ENCODE data around the gene SDK1. TPM values are rescaled to one million over a fixed set of nuclear protein-coding genes. Genes with fewer than 3 reads are reported as not detected.

The SDK1 gene
- total RNA-seq, 1 donor from 2014 or later, result 5.4 TPM

DNA sequence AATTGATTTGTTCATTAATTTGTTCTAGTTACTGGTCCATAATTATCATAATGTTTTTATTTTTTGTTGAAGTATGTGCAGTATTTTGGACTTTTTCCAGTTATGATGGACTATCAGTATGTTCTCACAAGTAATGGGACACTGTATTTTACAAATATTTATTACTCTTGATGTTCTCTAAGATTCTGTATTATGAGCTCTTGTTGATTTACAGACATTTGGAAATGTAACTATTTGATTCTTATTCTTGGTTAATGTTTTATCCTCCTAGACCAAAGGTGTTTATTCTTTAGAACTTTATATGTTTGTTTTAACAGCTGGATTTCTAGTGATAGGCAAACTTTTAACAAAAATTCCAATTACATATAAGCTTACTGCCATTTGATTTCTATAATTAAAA, 200.6 kb downstream of the SDK1 start:
- H3K4me1 Mint-ChIP-seq (ENCODE audit: unreplicated experiment), result peaks cover 7% of the 10 kb centered on the region
- no peak overlapping the region for H3K4me3 Mint-ChIP-seq (ENCODE audit: unreplicated experiment)
- H3K36me3 Mint-ChIP-seq (ENCODE audit: unreplicated experiment), result peaks cover 18% of the 10 kb centered on the region
- no peak for DNase-seq (ENCODE audit: extremely low spot score, unreplicated experiment)
- TF ChIP-seq, protein P1, sequence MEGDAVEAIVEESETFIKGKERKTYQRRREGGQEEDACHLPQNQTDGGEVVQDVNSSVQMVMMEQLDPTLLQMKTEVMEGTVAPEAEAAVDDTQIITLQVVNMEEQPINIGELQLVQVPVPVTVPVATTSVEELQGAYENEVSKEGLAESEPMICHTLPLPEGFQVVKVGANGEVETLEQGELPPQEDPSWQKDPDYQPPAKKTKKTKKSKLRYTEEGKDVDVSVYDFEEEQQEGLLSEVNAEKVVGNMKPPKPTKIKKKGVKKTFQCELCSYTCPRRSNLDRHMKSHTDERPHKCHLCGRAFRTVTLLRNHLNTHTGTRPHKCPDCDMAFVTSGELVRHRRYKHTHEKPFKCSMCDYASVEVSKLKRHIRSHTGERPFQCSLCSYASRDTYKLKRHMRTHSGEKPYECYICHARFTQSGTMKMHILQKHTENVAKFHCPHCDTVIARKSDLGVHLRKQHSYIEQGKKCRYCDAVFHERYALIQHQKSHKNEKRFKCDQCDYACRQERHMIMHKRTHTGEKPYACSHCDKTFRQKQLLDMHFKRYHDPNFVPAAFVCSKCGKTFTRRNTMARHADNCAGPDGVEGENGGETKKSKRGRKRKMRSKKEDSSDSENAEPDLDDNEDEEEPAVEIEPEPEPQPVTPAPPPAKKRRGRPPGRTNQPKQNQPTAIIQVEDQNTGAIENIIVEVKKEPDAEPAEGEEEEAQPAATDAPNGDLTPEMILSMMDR (IDR thresholded peaks at IDR 0.05), result no peak
- no peak overlapping the region for H3K27ac Mint-ChIP-seq (ENCODE audit: unreplicated experiment)
- H3K9me3 Mint-ChIP-seq (ENCODE audit: unreplicated experiment), result peaks cover 28% of the 10 kb centered on the region
- no peaks in the 10 kb centered on the region for H3K27me3 Mint-ChIP-seq (ENCODE audit: unreplicated experiment)

DNA sequence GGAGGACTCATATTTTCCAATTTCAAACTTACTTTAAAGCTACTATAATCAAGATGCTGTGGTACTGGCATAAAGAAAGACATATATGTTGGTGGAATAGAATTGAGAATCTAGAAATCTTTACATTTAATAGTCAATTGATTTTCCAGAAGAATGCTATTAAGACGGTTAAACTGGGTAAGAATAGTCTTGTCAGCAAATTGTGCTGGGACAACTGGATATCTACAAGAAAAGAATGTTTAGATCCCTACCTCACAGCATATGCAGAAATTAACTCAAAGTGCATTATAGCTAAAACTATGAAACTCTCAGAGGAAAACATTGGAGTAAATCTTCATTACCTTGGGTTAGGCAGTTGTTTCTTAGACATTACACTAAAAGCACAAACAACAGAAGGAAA, 203.3 kb downstream of the SDK1 start:
- peaks cover 20% of the 10 kb centered on the region for H3K36me3 Mint-ChIP-seq (ENCODE audit: unreplicated experiment)
- H3K4me1 Mint-ChIP-seq (ENCODE audit: unreplicated experiment), result no peaks in the 10 kb centered on the region
- no peak overlapping the region for H3K4me3 Mint-ChIP-seq (ENCODE audit: unreplicated experiment)
- no peak overlapping the region for H3K27ac Mint-ChIP-seq (ENCODE audit: unreplicated experiment)
- H3K9me3 Mint-ChIP-seq (ENCODE audit: unreplicated experiment), result peaks cover 26% of the 10 kb centered on the region
- TF ChIP-seq, protein P1 (IDR thresholded peaks at IDR 0.05), result no peak
- no peak for DNase-seq (ENCODE audit: extremely low spot score, unreplicated experiment)
- H3K27me3 Mint-ChIP-seq (ENCODE audit: unreplicated experiment), result no peaks in the 10 kb centered on the region

DNA sequence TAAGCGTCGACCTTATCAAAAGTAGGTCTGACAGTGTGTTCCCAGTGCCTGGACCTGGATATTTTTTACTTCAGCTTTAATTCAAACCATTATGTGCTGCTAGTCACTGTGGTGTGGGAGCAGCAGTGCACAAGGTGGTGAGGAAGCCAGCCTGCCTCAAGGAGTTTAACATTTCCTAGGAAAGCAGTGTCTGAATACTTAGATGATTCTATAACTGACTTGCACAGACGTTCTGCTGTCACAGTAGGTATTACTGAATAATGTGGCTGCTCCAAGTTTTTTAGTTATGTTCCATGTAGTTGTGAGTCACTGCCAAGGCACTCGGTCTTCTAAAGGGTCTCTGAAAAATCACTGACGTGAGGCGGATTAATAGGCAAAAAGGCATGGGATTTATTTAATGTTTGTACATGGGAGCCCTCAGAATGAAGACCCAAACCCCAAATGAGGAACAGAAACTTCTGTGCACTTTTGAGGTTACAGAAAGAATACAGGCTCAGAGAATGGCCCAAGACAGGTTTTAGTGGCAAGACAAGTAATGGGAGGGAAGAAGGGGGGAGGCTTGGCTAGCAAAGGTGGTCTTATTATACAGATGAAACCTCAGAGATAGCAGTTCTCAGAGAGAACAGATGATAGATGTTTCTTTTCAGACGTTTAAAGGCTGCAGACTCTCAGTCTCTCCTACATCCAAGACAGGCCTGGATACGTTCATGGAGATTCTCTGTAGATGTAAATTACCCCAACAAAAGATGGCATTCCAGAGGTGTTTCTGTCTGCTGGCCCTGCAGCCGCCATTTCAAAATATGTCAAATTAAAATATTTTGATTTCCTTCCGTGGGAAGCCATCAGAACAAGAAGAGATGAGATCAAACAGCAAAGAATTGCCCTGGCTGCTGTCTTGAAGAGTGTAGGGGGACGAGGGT, 209.3 kb downstream of the SDK1 start:
- no peak for DNase-seq (ENCODE audit: extremely low spot score, unreplicated experiment)

DNA sequence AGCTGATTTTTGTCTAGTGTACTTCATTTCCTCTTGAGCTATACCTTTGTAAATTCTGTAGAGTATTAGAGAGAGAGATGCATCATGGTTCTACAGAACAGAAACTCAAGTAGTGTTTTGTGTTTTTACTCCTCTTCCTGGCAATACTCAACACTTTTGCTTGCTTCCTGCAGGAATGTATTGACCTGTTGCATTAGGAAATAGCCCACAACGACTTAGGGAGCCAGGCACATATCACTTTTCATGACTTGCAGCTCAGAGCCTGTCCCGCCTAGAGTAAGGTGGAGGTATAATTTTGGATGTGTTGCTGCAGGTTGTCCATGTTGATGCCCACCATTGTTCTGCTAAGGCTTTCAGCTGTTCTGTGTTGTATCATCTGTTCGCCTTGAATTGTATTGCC, 216.3 kb downstream of the SDK1 start:
- peaks cover 8% of the 10 kb centered on the region for H3K4me1 Mint-ChIP-seq (ENCODE audit: unreplicated experiment)
- peaks cover 2% of the 10 kb centered on the region for H3K36me3 Mint-ChIP-seq (ENCODE audit: unreplicated experiment)
- no peak for DNase-seq (ENCODE audit: extremely low spot score, unreplicated experiment)
- no peaks in the 10 kb centered on the region for H3K27me3 Mint-ChIP-seq (ENCODE audit: unreplicated experiment)
- H3K27ac Mint-ChIP-seq (ENCODE audit: unreplicated experiment), result no peak overlapping the region
- H3K9me3 Mint-ChIP-seq (ENCODE audit: unreplicated experiment), result no peaks in the 10 kb centered on the region
- no peak overlapping the region for H3K4me3 Mint-ChIP-seq (ENCODE audit: unreplicated experiment)
- TF ChIP-seq, protein P1 (IDR thresholded peaks at IDR 0.05), result no peak

More for the DNA sequence above, 209.3 kb downstream of the SDK1 start:
- Mint-ChIP-seq H3K4me1 (ENCODE audit: unreplicated experiment) (peaks cover 8% of the 10 kb centered on the region), H3K36me3 (ENCODE audit: unreplicated experiment) (peaks cover 9% of the 10 kb centered on the region), H3K9me3 (ENCODE audit: unreplicated experiment) (peaks cover 11% of the 10 kb centered on the region), H3K4me3 (ENCODE audit: unreplicated experiment) (no peak overlapping the region), H3K27ac (ENCODE audit: unreplicated experiment) (no peak overlapping the region), H3K27me3 (ENCODE audit: unreplicated experiment) (no peaks in the 10 kb centered on the region)
- TF ChIP-seq, protein P1 (IDR thresholded peaks at IDR 0.05), result no peak

DNA sequence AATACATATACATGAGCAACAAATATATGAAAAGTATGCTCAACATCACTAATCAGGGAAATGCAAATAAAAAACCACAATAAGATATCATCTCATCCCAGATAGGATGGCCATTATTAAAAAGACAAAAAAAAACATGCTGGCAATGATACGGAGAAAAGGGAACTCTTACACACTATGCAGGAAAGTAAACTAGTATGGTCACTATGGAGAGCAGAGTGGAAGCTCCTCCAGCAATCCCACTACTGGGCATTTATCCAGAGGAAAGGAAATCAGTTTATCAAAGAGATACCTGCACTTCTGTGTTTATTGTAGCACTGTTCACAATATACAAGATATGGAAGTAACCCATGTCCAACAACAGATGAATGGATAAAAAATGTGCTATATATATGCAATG, 217.5 kb downstream of the SDK1 start:
- Mint-ChIP-seq H3K4me3 (ENCODE audit: unreplicated experiment) (no peak overlapping the region), H3K4me1 (ENCODE audit: unreplicated experiment) (peaks cover 8% of the 10 kb centered on the region), H3K27me3 (ENCODE audit: unreplicated experiment) (no peaks in the 10 kb centered on the region), H3K36me3 (ENCODE audit: unreplicated experiment) (no peaks in the 10 kb centered on the region), H3K9me3 (ENCODE audit: unreplicated experiment) (no peaks in the 10 kb centered on the region), H3K27ac (ENCODE audit: unreplicated experiment) (peak overlapping the region; percentile 17)
- no peak for DNase-seq (ENCODE audit: extremely low spot score, unreplicated experiment)
- TF ChIP-seq, protein P1 (IDR thresholded peaks at IDR 0.05), result no peak

Data from osteocyte (in vitro differentiated cells).